HepG2 (cell line): ENCODE measurements around the gene THADA. TPM values are rescaled to one million over a fixed set of nuclear protein-coding genes. Genes with fewer than 3 reads are reported as not detected.

Experiments used
- ETV6 ChIP-seq: sonication (generic); formaldehyde crosslinking; conservative IDR thresholded peaks from 2 replicates; pipeline ENCODE4 v1.4.0; 2020; ENCODE audit warnings: missing genetic modification reagents
- FOXA1 ChIP-seq, 2 experiments: fragments of 450-650 bp in 1 of 2; sonication (generic) in 1 of 2; formaldehyde crosslinking in 1 of 2; IDR thresholded peaks; 2 replicates each; pipeline versions ENCODE4 v1.4.0 to v1.6.1; 2016 to 2020; ENCODE audit warnings: missing genetic modification reagents in 1 of 2
- MYNN ChIP-seq: sonication (generic); formaldehyde crosslinking; IDR thresholded peaks from 2 replicates; pipeline ENCODE4 v1.4.0; 2020; ENCODE audit warnings: mild to moderate bottlenecking, low read depth, missing genetic modification reagents
- NKX3-1 ChIP-seq: sonication (generic); formaldehyde crosslinking; IDR thresholded peaks from 2 replicates; pipeline ENCODE4 v1.5.0; 2020; ENCODE audit warnings: missing genetic modification reagents
- NR2F1 ChIP-seq, 2 experiments: fragments of 450-650 bp in 1 of 2; formaldehyde crosslinking in 1 of 2; IDR thresholded peaks; 2 replicates each; pipeline versions ENCODE4 v1.5.0 to v1.6.1; 2016 to 2020; ENCODE audit warnings: mild to moderate bottlenecking in 1 of 2, missing compliant biosample characterization in 1 of 2, missing genetic modification reagents in 1 of 2, moderate library complexity in 1 of 2
- SP140L ChIP-seq: sonication (generic); formaldehyde crosslinking; IDR thresholded peaks from 2 replicates; pipeline ENCODE4 v1.4.0; 2020; ENCODE audit warnings: missing genetic modification reagents, borderline replicate concordance
- USF2 ChIP-seq, 2 experiments: sonication (generic) in 1 of 2; formaldehyde crosslinking in 1 of 2; IDR thresholded peaks; 2 replicates each; pipeline versions ENCODE4 v1.5.1 to v1.6.1; 2011 to 2020; ENCODE audit warnings: borderline replicate concordance in 1 of 2, low read depth in 1 of 2, low read length in 1 of 2, mild to moderate bottlenecking in 1 of 2, missing genetic modification reagents in 1 of 2, moderate library complexity in 1 of 2
- WIZ ChIP-seq: sonication (generic); formaldehyde crosslinking; IDR thresholded peaks from 2 replicates; pipeline ENCODE4 v1.5.1; 2020; ENCODE audit warnings: mild to moderate bottlenecking, missing genetic modification reagents
- ZBTB49 ChIP-seq: sonication (generic); formaldehyde crosslinking; IDR thresholded peaks from 2 replicates; pipeline ENCODE4 v1.4.0; 2020; ENCODE audit warnings: missing genetic modification reagents, borderline replicate concordance
- ZBTB8A ChIP-seq: sonication (generic); formaldehyde crosslinking; IDR thresholded peaks from 2 replicates; pipeline ENCODE4 v1.4.0; 2020; ENCODE audit warnings: mild to moderate bottlenecking, low read depth, missing genetic modification reagents, borderline replicate concordance
- ZNF556 ChIP-seq: sonication (generic); formaldehyde crosslinking; IDR thresholded peaks from 2 replicates; pipeline ENCODE4 v1.4.0; 2020; ENCODE audit warnings: mild to moderate bottlenecking, missing genetic modification reagents, borderline replicate concordance
- ZNF720 ChIP-seq: sonication (generic); formaldehyde crosslinking; IDR thresholded peaks from 2 replicates; pipeline ENCODE4 v1.4.0; 2020; ENCODE audit warnings: missing genetic modification reagents
- ZSCAN25 ChIP-seq: sonication (generic); formaldehyde crosslinking; IDR thresholded peaks from 2 replicates; pipeline ENCODE4 v1.8.0; 2022; ENCODE audit warnings: mild to moderate bottlenecking, missing genetic modification reagents
- ZZZ3 ChIP-seq: sonication (generic); formaldehyde crosslinking; IDR thresholded peaks from 2 replicates; pipeline ENCODE4 v1.4.0; 2020; ENCODE audit warnings: missing genetic modification reagents, mild to moderate bottlenecking, borderline replicate concordance
- polyA plus RNA-seq, 8 experiments: library from polyadenylated mRNA; depleted of rRNA in 3 of 8; stranded (reverse) in 7 of 8; unstranded in 1 of 8; fragments of >200 nt; fragmentation: Illumina TruSeq in 4 of 8; extraction: Trizol in 4 of 8; gene quantifications; 2 replicates each; pipeline versions ENCODE4 v1.2.1 to v1.2.3, GENCODE V29; 2011 to 2016; ENCODE audit warnings: low read depth in 4 of 8, missing spikeins in 1 of 8, mixed read lengths in 1 of 8; ENCODE audit not compliant: insufficient read depth in 1 of 8
- total RNA-seq, 5 experiments: library from RNA; depleted of rRNA; stranded (reverse); fragments of >200 nt; fragmentation: Illumina TruSeq; extraction: Trizol; gene quantifications; 2 replicates each; pipeline ENCODE4 v1.2.3, GENCODE V29; 2016; ENCODE audit warnings: low read depth in 1 of 5
- TF ChIP-seq, protein P1 (sequence below): sonication (generic); formaldehyde crosslinking; IDR thresholded peaks from 2 replicates; pipeline ENCODE4 v1.4.0; 2020; ENCODE audit warnings: mild to moderate bottlenecking, missing genetic modification reagents
- TF ChIP-seq, protein P2 (sequence below): sonication (generic); formaldehyde crosslinking; IDR thresholded peaks from 2 replicates; pipeline ENCODE4 v1.9.0; 2021; ENCODE audit warnings: missing genetic modification reagents, borderline replicate concordance
- TF ChIP-seq, protein P3 (sequence below): sonication (generic); formaldehyde crosslinking; IDR thresholded peaks from 2 replicates; pipeline ENCODE4 v1.8.1; 2023; ENCODE audit warnings: mild to moderate bottlenecking, inconsistent platforms, moderate library complexity, missing genetic modification reagents, borderline replicate concordance

Gene THADA
- total and polyA plus RNA-seq, 2 of the 13 experiments (the other 11 are each of a cell fraction or from before 2014, with no cell fraction given) = 12.7 to 21.7 TPM

- TF ChIP-seq ZBTB49 (CRISPR knock-in tag) = no peak
- TF ChIP-seq ZNF720 (CRISPR knock-in tag) = no peak
- no peak; the same call in 1 of the 2 replicates for TF ChIP-seq WIZ (CRISPR knock-in tag)
- TF ChIP-seq ETV6 (CRISPR knock-in tag) = no peak
- TF ChIP-seq, protein P1, sequence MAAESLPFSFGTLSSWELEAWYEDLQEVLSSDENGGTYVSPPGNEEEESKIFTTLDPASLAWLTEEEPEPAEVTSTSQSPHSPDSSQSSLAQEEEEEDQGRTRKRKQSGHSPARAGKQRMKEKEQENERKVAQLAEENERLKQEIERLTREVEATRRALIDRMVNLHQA (CRISPR knock-in tag) = peak; percentile 68; the same call in 1 of the 2 replicates
- no peak; the same call in 1 of the 2 replicates for TF ChIP-seq ZBTB8A (CRISPR knock-in tag)
- TF ChIP-seq MYNN = no peak; the same call in 1 of the 2 replicates
- TF ChIP-seq ZSCAN25 = peak; percentile 92
- TF ChIP-seq NR2F1 (CRISPR knock-in tag; IDR thresholded peaks at IDR 0.05) = peak; percentile 95 to 98
- TF ChIP-seq, protein P2, sequence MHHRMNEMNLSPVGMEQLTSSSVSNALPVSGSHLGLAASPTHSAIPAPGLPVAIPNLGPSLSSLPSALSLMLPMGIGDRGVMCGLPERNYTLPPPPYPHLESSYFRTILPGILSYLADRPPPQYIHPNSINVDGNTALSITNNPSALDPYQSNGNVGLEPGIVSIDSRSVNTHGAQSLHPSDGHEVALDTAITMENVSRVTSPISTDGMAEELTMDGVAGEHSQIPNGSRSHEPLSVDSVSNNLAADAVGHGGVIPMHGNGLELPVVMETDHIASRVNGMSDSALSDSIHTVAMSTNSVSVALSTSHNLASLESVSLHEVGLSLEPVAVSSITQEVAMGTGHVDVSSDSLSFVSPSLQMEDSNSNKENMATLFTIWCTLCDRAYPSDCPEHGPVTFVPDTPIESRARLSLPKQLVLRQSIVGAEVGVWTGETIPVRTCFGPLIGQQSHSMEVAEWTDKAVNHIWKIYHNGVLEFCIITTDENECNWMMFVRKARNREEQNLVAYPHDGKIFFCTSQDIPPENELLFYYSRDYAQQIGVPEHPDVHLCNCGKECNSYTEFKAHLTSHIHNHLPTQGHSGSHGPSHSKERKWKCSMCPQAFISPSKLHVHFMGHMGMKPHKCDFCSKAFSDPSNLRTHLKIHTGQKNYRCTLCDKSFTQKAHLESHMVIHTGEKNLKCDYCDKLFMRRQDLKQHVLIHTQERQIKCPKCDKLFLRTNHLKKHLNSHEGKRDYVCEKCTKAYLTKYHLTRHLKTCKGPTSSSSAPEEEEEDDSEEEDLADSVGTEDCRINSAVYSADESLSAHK (CRISPR knock-in tag) = no peak
- no peak for TF ChIP-seq FOXA1 (IDR thresholded peaks at IDR 0.05)
- peak; percentile 59 for TF ChIP-seq FOXA1 (CRISPR knock-in tag; IDR thresholded peaks at IDR 0.05)
- TF ChIP-seq ZNF556 (CRISPR knock-in tag) = no peak; the same call in 1 of the 2 replicates
- 0 out of 2 replicates have a peak, but pooled peaks have one; percentile 21 for TF ChIP-seq ZZZ3 (CRISPR knock-in tag)
- no peak for TF ChIP-seq USF2 (IDR thresholded peaks at IDR 0.05; ENCODE audit: low read depth, low read length)
- TF ChIP-seq USF2 (CRISPR knock-in tag; IDR thresholded peaks at IDR 0.05; ENCODE audit: borderline replicate concordance) = no peak; the same call in 1 of the 2 replicates
- TF ChIP-seq NKX3-1 = 0 out of 2 replicates have a peak, but pooled peaks have one; percentile 38
- TF ChIP-seq SP140L = peak; percentile 46; the same call in 1 of the 2 replicates
- TF ChIP-seq, protein P3, sequence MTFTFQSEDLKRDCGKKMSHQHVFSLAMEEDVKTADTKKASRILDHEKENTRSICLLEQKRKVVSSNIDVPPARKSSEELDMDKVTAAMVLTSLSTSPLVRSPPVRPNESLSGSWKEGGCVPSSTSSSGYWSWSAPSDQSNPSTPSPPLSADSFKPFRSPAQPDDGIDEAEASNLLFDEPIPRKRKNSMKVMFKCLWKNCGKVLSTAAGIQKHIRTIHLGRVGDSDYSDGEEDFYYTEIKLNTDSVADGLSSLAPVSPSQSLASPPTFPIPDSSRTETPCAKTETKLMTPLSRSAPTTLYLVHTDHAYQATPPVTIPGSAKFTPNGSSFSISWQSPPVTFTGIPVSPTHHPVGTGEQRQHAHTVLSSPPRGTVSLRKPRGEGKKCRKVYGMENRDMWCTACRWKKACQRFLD (CRISPR knock-in tag) = no peak; the same call in 1 of the 2 replicates
Measured at GRCh38 chr2:43194121-43194869, 401.5 kb downstream of the THADA start (continued).
